Thoracic aorta (tissue), 2 donors: ENCODE measurements around the gene SLC29A2. TPM values are rescaled to one million over a fixed set of nuclear protein-coding genes. Genes with fewer than 3 reads are reported as not detected.
A peak's percentile ranks its signal among the peaks of the same experiment; 100 is the strongest.
"Not testable (repeated sequence)": the region's sequence is repeated elsewhere in the genome, so short reads cannot be mapped to it uniquely, and the experiment has no call there.

ENCODE experiments used
- ATAC-seq: fragments of 150-250 bp; one replicate; pipeline ENCODE4 v1.8.0; 2017; ENCODE audit warnings: low read depth; ENCODE audit not compliant: insufficient number of reproducible peaks, low FRiP score
- DNase-seq: peaks from one replicate; pipeline ENCODE4 v3.0.0-alpha.2; 2020; ENCODE audit warnings: low spot score
- H3K27ac ChIP-seq, 2 donors: fragments of 200-600 bp; sonication (generic); 1 replicate in 1 of 2; 2 replicates in 1 of 2; pipeline ENCODE4 v1.5.1; 2016; ENCODE audit warnings: mild to moderate bottlenecking in 2 of 2, moderate library complexity in 2 of 2
- H3K27me3 ChIP-seq: fragments of 200-600 bp; sonication (generic); replicated peaks from 2 replicates; pipeline ENCODE4 v1.6.0; 2016; ENCODE audit warnings: mild to moderate bottlenecking; ENCODE audit not compliant: insufficient read depth
- H3K36me3 ChIP-seq: fragments of 200-600 bp; sonication (generic); one replicate; pipeline ENCODE4 v1.5.1; 2016
- H3K4me1 ChIP-seq, 2 donors: fragments of 200-600 bp; sonication (generic); 1 replicate in 1 of 2; 2 replicates in 1 of 2; pipeline versions ENCODE4 v1.5.1 to v1.6.0; 2016; ENCODE audit warnings: low read depth in 2 of 2, mild to moderate bottlenecking in 1 of 2; ENCODE audit not compliant: control insufficient read depth in 1 of 2
- H3K4me3 ChIP-seq: fragments of 200-600 bp; sonication (generic); 2 replicates; pipeline ENCODE4 v1.5.1; 2016; ENCODE audit warnings: mild to moderate bottlenecking
- H3K9me3 ChIP-seq: fragments of 200-600 bp; sonication (generic); 2 replicates; pipeline ENCODE4 v1.5.1; 2016
- total RNA-seq, 2 donors: library from RNA; depleted of rRNA; stranded (reverse); fragments of >200 nt; gene quantifications; one replicate each; pipeline versions ENCODE4 v1.1.0 to v1.2.3, GENCODE V29; 2016
- TF ChIP-seq, protein P1 (sequence below): fragments of 200-600 bp; sonication (generic); IDR thresholded peaks from one replicate; pipeline ENCODE4 v1.5.1; 2019; ENCODE audit warnings: antibody characterized with exemption

Gene SLC29A2
- total RNA-seq, 2 donors from 2014 or later: 2.5 to 3.0 TPM

- H3K36me3 ChIP-seq: no peaks in the 10 kb centered on the region
- ATAC-seq (no peak), DNase-seq (no peak)
- no peaks in the 10 kb centered on the region for H3K9me3 ChIP-seq
- TF ChIP-seq, protein P1, sequence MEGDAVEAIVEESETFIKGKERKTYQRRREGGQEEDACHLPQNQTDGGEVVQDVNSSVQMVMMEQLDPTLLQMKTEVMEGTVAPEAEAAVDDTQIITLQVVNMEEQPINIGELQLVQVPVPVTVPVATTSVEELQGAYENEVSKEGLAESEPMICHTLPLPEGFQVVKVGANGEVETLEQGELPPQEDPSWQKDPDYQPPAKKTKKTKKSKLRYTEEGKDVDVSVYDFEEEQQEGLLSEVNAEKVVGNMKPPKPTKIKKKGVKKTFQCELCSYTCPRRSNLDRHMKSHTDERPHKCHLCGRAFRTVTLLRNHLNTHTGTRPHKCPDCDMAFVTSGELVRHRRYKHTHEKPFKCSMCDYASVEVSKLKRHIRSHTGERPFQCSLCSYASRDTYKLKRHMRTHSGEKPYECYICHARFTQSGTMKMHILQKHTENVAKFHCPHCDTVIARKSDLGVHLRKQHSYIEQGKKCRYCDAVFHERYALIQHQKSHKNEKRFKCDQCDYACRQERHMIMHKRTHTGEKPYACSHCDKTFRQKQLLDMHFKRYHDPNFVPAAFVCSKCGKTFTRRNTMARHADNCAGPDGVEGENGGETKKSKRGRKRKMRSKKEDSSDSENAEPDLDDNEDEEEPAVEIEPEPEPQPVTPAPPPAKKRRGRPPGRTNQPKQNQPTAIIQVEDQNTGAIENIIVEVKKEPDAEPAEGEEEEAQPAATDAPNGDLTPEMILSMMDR: no peak
- no peak overlapping the region for H3K4me3 ChIP-seq
- H3K27ac ChIP-seq: no peak overlapping the region
- H3K4me1 ChIP-seq: peaks cover 10 to 35% of the 10 kb centered on the region in 2 donors
- H3K27me3 ChIP-seq: no peaks in the 10 kb centered on the region
Observed at GRCh38 chr11:66407651-66408050, 36.1 kb upstream of the SLC29A2 start.

DNA sequence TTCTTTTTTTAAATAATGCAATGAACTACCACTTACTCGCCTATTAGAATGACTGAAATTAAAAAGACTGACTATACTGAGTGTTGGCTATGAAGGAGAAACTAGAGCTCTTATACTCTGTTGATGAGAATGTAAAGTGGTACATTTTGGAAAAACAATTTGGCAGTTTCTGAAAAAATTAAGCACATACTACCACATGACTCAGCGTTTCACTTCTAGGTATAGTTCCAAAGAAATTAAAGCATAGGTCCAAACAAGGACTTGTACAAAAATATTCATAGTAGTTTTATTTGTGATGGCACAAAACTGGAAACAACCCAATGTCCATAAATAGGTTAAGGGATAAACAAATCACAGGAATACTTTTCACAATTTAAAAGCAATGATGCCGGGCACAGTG, 22.4 kb upstream of the SLC29A2 start:
- H3K27ac ChIP-seq: no peak overlapping the region
- no peaks in the 10 kb centered on the region for H3K9me3 ChIP-seq
- DNase-seq: no peak
- no peaks in the 10 kb centered on the region for H3K36me3 ChIP-seq
- no peaks in the 10 kb centered on the region for H3K27me3 ChIP-seq
- ATAC-seq: no peak
- TF ChIP-seq, protein P1: no peak
- no peak overlapping the region for H3K4me3 ChIP-seq
- no peaks in the 10 kb centered on the region for H3K4me1 ChIP-seq

GRCh38 chr11:66391322-66391721, 19.8 kb upstream of the SLC29A2 start:
- H3K9me3 ChIP-seq: no peaks in the 10 kb centered on the region
- TF ChIP-seq, protein P1: no peak
- ATAC-seq (no peak), DNase-seq (no peak)
- no peaks in the 10 kb centered on the region for H3K27me3 ChIP-seq
- peaks cover 0 to under 1% of the 10 kb centered on the region in 2 donors for H3K4me1 ChIP-seq
- no peak overlapping the region for H3K27ac ChIP-seq
- no peak overlapping the region for H3K4me3 ChIP-seq
- no peaks in the 10 kb centered on the region for H3K36me3 ChIP-seq

DNA sequence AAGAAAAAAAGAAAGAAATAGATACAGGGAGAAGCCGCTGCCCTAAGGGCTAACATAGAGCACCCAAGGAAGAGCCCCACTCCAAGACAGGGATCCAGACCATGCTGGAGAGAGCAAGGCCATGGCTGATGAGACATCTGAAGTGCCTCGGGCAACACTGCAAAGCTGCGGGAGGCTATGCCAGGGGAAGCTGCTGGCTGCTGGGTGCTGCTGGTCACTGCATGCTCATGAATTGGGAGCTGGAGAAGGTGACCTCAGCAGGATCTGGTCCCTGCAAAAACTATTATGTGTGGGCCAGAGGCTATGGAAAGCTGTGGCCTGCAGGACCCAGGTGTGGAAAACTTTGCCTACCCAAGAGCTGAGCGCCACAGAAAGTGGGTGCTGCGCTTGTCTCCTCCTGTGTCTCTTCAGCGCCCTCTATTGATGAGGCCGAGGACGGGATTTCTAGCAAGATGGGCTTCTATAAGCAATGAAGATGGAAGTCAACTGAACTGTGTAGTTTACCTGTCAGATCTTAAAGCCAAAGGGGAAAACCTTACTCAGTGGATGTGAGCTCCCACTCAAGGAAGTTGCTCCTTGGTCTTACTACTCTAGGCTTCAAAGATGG, 17.3 kb upstream of the SLC29A2 start:
- DNase-seq (no peak), ATAC-seq (no peak)
- H3K4me3 ChIP-seq: no peak overlapping the region
- H3K4me1 ChIP-seq: peaks cover 0 to 6% of the 10 kb centered on the region in 2 donors
- no peak overlapping the region for H3K27ac ChIP-seq
- H3K9me3 ChIP-seq: no peaks in the 10 kb centered on the region
- H3K36me3 ChIP-seq: no peaks in the 10 kb centered on the region
- TF ChIP-seq, protein P1: peak; percentile 41
- no peaks in the 10 kb centered on the region for H3K27me3 ChIP-seq

DNA sequence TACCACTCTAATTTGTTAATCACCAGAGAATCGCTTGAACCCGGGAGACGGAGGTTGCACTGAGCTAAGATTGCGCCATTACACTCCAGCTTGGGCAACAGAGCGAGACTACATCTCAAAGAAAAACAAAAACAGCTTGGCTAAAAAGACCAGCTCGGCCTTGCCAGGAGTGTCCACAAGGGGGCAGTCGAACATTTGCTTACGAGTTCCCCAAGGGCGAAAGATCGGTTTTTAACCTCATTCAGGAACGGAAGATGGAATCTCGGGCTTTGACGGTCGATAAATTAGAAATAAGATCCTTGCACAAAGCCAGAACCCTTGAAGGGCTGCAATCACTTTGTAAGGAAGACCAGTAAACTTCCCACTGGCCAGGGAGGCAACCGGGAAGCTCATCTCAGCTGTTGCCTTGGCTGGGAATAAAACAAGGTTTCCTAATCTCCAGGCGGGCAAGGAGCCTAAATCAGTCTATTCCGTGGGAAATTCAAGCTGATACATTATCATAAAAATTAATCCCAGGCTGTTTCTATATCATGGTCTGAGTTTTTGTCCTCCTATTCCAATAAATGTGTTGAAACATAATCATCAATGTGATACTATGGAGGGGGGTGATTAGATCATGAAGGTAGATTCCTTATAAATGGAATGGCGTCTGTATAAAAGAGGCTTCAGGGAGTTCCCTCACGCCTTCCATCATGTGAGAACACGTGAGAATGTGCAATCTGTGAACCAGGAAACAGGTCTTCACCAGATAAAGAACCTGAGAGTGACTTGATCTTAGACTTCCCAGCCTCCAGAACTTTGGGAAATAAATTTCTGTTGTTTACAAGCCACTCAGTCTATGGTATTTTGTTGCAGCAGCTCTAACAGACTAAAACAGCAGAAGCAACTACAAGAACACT, 14.9 kb upstream of the SLC29A2 start:
- H3K27ac ChIP-seq: no peak overlapping the region
- no peaks in the 10 kb centered on the region for H3K36me3 ChIP-seq
- peak overlapping the region; percentile 63 for H3K4me3 ChIP-seq
- H3K9me3 ChIP-seq: no peaks in the 10 kb centered on the region
- DNase-seq: peak; percentile 49
- TF ChIP-seq, protein P1: peak; percentile 91
- no peaks in the 10 kb centered on the region for H3K27me3 ChIP-seq
- peaks cover 0 to 6% of the 10 kb centered on the region in 2 donors for H3K4me1 ChIP-seq
- peak; percentile 79 for ATAC-seq

DNA sequence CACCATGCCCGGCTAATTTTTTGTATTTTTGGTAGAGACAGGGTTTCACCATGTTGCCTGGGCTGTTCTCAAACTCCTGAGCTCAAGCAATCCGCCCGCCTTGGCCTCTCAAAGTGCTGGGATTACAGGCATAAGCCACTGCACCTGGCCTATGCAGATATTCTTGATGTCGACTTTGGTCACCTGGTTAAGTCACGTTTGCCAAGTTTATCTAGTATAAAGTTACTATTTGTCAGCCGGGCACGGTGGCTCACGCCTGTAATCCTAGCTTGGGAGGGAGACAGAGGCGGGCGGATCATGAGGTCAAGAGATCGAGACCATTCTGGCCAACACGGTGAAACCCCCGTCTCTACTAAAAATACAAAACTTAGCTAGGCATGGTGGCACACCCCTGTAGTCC, 12.8 kb upstream of the SLC29A2 start:
- not testable (repeated sequence) for H3K27me3 ChIP-seq, H3K27ac ChIP-seq, H3K9me3 ChIP-seq, DNase-seq, H3K4me1 ChIP-seq, ATAC-seq, H3K36me3 ChIP-seq, H3K4me3 ChIP-seq

GRCh38 chr11:66380264-66380663, 8.7 kb upstream of the SLC29A2 start:
- not testable (repeated sequence) for H3K36me3 ChIP-seq, H3K4me1 ChIP-seq, H3K9me3 ChIP-seq, H3K27me3 ChIP-seq, ATAC-seq, H3K4me3 ChIP-seq, H3K27ac ChIP-seq, DNase-seq
